Measurements from ENCODE around the gene KIF12.
"Not testable (repeated sequence)": the region's sequence is repeated elsewhere in the genome, so short reads cannot be mapped to it uniquely, and the experiment has no call there.

KIF12 gene

GRCh38 chr9:114082763-114083412 lies 16.2 kb downstream of the KIF12 start:
- not testable (repeated sequence) for DNase-seq

- DNase-seq: peak; percentile 84
Observed at GRCh38 chr9:114082017-114082762, 16.9 kb downstream of the KIF12 start.

DNA sequence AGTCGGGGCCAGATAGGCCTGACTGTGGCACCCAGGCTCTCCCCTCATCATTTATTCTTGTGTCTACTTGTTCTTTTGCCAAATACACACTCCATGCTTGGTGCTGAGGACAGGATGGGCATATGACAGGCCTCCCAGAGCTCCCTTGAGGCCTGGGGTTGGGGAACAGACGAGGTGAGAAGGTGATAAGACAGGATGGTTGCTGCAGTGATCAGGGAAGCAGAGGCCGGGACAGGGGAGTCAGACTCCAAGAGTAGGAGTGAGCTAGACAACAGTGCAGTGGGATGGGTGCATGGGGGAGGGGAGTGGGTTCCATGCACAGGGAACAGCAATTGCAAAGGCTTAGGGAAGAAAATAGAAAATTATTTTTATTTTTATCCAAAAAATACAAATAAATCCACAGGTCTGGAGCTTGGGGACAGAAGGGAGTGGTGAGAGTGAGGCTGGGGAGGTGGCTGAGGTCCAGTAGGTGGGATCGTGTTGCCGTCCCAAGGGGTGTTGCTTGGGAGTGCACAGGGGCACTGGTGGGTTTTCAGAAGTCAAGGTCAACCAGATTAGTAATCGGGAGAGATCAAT lies 17.6 kb downstream of the KIF12 start:
- DNase-seq: no peak

DNA sequence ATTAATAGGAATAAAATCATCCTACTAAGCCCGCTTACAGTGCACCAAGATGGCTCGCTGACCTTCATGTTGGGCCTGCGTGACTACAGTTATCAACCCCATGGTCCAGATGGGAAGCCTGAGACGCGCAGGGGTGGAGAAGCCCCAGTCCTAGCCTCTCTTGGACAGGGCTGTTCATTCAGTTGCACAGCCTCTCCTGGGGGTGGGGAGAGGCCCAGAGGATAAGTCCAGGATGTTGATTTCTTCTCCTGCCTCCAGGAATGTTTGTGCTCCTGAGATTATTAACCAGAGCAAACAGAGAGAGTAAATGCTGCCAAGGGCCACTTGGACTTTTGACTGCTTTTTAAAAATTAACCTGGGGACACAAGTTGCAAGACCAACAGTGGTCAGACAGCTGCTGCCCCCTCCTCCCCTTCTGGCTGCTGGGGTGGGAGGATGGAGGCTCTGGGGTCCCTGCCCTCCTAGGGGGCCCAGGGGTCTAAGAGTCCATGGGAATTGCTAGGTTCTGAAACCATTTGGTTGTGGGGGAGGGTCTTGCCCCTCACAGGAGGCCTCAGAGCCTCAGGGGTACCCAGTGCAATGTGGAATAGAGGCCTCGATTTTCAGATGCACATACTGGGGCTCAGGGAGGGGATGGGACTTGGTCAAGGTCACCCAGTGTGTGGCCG lies 18.2 kb downstream of the KIF12 start:
- DNase-seq: no peak

- DNase-seq: no peak
Observed at GRCh38 chr9:114080195-114080772, 18.8 kb downstream of the KIF12 start.

GRCh38 chr9:114078781-114079156 lies 20.3 kb downstream of the KIF12 start:
- DNase-seq: no peak

- no peak for DNase-seq
Observed at GRCh38 chr9:114078021-114078780, 20.9 kb downstream of the KIF12 start, which contains the start of gene AMBP. Gene AMBP, minus strand, starts transcription at chr9:114078300. Its CDS starts 91 bp downstream, at chr9:114078209.

DNA sequence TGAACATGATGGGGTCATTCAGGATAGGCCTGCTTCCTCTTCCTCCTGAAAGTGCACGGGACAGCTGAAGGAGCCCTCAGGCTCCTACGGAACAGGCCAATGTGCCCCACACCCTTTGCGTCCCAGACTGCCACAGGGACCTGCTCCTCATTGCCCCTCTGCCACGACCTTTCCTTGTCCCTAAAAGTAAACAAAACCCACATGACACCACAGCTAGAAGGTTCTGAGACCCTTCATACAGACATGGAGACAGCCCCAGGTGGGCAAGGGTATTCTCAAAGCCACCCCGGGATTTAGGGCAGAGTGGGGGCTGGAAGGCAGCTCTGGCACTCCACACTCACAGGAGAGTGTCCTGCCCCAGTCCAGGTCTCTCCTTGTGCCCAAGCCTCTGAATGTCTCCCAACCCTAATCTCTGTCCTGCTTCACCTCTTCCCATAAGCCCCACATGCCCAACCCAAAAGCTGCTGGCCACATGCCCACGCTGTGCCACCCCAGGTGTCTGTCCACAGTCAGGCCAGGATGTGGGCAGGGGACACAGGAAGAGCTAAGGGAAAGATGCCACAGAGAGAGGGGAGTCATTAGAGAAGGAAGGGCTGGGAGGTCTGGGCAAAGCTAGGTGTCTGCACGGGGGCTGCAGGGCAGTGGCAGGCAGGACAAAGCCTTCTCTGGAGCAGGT lies 21.8 kb downstream of the KIF12 start:
- no peak for DNase-seq

DNA sequence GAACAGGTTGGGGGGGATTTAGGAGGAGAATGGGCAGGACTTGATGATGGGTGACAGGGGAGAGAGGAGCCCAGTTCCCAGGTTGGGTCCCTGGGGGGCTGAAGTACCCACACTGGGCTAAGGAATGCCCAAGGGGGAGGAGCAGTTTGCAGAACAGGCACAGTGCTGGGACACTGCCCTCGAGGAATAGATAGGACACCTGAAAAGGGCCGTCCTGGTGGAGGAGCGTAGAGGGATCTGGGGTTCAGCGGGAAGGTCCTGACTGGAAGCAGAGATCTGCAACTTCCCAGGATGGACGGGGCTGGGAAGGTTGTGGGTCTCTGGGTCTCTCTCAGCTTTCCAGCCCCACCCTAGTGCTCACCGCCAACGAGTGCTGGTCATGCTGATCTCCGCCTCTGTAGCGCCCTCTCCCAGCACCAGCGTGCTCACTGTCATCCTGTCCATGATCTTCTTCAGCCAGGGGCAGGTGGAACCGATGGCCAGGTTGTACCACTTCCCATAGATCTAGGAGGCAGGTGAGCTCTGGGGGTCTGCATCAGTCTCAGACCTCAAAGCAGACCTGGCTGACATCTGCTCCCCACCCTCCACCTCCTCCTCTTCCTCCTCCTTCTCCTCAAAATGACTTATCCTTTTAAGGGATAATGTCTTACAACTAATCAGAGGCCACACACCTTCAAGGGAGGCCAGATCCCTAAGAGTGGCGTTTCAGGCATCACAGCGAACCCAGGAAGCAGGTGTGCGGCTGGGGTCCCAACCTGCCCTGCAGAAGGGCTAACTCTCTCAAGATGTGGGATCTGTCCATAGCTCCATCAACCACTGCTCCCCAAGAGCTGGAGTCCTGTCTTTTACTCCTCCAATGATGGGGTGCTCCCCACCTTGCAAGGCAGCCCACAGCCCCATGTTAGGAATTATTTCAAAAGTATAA lies 22.6 kb downstream of the KIF12 start:
- no peak for DNase-seq

DNA sequence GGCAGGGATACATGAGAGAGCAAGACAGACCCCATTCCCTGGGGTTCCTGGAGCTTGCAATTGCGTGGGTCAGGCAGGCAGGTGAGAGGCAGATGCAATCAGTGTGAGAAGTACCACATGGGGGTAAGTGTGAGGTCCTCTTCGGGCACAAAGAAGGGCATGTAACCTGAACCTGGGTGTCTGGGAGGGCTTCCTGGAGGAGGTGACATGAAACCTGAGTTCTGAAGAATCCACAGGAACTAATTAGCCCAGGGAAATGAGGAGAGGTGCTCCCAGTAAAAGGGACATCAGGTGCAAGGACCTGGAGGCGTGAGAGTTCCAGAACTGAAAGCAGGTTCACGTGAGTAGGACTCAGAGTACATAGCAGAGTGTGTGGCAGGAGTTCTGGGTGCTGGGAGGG lies 23.5 kb downstream of the KIF12 start:
- no peak for DNase-seq

- no peak for DNase-seq
Observed at GRCh38 chr9:114072184-114073140, 26.6 kb downstream of the KIF12 start.

GRCh38 chr9:114071197-114071795 lies 27.8 kb downstream of the KIF12 start:
- no peak for DNase-seq

DNA sequence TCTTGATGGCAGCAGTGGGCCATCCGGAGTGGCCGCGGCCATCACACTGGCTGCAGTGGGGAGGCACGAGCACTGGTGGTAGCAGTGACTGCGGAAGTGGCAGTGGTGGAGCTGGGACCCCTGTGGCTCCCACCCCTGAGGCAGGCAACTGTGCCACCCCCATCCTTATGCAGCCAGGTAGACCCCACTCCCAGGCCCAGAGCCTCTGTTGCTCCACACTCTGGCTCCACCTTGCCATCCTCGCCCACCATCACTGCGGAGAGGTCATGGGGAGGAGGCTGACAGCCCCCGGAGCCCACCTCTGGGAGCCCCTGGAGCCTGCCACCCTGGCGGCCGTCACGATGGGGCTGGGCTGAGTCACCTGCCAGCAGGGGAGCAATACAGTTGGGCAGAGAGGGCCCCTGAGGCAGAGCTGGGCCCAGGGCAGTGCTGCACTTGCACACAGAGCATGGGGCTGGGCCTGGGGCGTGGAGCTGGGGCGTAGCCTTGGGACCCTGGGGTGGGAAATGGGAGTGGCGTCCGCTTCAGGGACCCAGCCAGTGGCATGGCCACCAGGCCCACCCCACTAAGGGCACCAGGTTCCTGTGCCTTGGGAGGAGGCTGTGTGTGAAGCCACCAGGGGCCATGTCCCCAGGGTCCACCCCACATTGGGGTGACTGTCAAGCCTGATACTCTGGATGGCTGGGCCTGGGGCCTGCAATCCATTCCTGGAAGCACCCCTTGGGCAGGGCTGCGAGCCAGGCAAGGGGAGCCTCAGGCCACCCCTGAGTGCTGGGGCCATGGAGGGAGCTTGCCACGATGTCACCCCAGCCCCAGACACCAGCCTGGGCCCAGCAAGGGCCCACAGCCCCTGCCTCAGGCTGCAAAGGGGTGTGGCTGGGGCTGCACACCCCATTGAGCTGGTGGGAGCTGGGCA lies 28.6 kb downstream of the KIF12 start:
- no peak for DNase-seq

GRCh38 chr9:114069476-114070187 lies 29.5 kb downstream of the KIF12 start:
- DNase-seq: no peak

DNA sequence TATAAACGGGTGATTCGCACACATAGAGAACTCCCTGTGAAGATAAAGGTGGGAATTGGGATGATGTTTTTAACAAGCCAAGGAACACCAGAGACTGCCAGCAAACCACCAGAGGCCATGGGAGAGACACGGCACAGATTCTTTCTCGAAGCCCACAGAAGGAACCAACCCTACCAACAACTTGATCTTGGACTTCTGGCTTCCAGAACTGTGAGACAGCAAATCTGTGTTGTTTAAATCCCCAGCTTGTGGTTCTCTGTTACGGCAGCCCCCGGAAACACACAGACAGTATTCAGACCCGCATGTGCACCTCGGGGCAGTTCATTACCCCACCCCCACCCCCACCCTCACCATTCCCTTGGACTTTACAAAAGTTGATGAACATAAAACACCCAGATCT lies 33.8 kb downstream of the KIF12 start:
- no peak for DNase-seq

DNA sequence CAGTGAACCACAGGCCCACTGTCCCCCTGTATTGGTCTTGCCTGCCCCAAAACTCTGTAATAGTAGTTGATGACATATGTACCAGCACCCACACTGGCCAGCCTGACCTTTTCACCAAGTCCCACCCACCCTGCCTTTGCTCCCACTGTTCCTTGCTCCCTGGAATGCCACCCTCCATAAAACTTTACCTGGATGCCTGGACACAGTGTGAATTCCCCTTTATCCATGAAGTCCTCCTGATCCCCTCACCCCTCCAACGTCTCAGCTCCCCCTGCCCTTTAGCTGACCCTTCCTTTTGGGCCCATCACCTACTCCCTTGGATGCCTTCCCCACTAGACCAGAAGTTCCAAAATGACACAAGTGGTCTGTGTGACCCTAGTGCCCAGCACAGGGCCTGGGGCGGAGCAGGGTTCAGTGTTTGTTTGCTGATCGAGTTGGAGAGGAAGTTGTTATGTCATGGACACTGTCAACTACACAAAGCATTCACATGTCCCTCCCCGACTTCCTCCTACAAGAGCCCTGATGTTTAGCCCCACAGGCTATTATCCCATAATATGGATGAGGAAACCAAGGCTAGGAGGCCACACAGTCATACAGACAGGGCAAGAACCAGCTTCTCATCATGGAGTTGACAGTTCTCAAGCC lies 37.1 kb downstream of the KIF12 start:
- no peak for DNase-seq

DNA sequence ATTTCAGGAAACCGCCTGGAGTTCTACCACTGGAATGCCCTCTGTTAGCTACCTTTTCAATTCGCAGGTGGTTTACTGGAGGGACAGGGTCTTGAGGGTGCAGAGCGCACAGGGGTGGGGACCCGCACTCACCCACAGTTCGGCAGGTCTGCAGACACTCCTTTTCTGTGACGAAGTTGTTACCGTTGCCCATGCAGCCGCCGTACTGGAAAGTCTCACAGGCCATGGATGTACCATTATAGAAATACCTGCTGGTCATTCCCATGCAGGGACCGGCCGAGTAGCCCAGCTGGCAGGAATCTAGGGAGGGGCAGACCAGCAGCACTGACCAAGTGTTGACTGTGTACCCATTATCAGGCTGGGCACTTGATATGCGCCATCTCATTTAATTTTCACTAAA lies 37.8 kb downstream of the KIF12 start:
- no peak for DNase-seq

Measured in amniotic stem cell (primary cell).